Effector CD8-positive, alpha-beta T cell (primary cell): ENCODE data around the gene SPC24.
"Not testable (repeated sequence)": the region's sequence is repeated elsewhere in the genome, so short reads cannot be mapped to it uniquely, and the experiment has no call there.

ENCODE experiments used
- DNase-seq: peaks from one replicate; lab custom pipeline; 2025; lab: John Stamatoyannopoulos, UW

The SPC24 gene

DNA sequence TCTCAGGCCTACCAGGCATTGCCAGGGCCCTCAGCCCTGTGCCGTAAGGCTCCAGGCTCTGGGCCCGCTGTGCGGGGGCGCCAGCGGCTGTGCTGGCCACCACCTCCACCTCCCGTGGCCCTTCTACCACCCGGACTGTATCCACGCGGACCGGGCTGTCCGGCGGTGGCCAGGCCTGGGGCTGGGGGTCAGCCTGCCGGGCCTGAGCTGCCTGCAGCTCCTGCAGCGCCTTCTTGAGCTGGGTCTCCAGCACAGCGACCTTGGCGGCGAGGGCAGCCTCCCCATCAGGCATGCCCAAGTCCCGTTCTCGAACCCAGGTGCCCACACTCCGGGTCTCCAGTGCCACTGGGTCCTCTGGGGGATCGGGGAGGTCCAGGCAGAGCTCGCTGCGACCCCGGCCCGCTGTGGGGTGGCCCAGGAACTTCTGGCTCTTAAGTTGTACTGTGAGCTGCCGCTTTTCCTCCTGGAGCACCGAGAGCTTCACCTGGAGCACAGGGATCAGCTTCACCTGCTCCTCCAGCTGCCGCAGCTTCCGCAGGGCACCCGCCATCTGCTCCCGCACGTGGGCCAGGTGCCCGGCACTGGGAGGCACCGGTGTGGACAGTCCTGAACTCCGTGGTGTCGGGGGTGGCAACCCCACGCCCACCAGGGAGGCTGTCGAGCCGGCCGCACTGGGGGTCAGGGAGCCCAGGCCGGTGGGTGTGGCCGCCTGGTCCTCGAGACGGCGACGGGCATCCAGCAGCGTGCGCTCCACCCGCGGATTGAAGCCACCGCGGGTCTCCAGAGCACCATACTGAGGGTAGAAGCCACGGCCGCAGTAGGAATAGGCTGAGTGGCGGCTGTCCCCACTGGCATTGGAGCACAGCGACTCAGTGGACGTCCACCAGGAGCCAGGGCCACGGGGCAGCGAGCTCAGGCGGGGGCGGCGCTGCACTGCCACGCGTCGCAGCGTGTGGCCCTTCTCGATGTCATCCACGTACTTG is 37.7 kb upstream of the SPC24 start:
- DNase-seq: no peak

DNA sequence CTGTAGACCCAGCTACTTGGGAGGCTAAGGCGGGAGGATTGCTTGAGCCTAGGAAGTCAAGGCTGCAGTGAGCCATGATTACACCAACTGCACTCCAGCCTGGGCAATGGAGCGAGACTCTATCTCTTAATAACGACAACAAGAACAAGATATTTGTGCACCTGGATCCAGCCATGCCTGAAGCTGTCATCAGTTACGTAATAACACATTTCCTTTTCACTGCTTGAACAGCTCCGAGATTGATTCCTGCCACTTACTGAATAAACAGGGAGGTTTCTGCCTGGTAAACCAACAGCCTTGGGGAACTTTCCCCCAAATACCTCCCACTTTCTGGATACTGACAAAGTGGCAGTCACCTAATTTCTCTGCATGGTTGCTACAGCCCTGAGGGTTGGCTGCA is 36.4 kb upstream of the SPC24 start:
- DNase-seq: no peak

DNA sequence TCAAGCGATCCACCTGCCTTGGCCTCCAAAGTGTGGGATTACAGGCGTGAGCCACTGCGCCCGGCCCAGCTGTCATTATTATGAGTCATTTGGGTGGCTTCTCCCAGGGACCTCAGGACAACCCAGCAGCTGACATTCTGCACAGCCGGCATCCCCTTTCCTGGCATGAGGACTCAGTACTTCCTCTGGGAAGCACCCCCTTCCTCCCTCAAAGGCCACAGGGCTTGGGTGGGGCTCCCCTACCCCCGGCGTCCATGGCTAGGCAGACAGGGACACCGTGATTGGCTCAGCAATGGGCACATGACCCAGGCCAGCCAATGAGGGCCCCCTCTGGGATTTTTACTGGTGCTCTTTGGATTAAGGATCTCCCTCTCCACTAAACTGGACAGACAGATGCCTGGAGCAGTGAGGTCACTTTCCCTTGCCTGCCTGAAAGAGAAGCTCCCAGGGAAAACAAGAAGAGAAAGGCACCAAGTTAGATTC is 35.7 kb upstream of the SPC24 start:
- DNase-seq: no peak

DNA sequence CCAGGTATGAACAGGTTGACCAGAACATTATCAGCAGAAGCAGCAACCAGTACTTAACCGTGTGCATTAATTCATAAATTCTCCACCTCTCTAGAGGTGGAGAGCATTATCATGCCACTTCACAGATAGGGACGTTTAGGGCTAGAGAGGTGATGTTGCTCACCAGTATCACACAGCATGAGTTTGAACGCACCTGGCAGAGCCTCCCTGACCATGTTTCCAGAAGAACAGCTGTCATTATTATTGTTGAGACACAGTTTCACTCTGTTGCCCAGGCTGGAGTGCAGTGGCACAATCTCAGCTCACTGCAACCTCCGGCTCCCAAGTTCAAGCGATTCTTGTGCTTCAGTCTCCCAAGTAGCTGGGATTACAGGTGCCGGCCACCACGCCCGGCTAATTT is 34.9 kb upstream of the SPC24 start:
- DNase-seq: no peak

DNA sequence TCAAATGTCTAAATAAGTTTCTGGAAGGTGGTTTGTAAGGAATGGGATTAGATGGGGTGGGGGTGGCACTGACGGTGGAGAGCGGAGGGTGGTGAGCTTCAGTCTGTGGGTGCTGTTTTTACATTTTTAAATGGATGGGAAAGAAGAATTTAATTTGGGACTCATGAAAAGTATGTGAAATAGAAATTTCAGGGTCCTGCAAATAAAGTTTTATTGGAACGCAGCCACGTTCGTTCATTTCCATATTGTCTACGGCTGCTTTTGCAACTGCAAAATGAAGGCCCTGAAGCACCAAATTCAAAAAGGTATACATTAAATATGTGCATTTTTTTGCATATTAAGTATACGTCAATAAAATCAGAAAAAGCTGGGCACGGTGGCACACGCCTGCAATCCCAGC is 31.9 kb upstream of the SPC24 start:
- no peak for DNase-seq

DNA sequence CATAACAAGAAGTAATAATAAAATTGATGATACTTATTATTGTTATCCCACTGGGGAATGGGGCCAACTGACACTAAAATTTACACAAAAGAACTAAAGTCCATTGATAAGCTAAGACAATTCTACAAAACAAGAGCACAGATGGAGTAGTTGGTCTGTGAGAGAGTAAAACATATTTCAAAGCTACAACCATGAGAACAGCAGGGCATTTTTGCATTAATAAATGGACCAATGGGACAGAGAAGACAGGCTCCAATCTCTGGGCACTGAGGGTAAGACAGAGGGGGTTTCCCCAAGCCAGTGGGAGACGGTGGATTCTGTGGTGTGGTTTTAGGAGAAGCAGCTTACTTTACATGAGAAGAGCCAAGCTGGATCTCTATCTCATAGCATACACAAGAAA is 27.4 kb upstream of the SPC24 start:
- no peak for DNase-seq

DNA sequence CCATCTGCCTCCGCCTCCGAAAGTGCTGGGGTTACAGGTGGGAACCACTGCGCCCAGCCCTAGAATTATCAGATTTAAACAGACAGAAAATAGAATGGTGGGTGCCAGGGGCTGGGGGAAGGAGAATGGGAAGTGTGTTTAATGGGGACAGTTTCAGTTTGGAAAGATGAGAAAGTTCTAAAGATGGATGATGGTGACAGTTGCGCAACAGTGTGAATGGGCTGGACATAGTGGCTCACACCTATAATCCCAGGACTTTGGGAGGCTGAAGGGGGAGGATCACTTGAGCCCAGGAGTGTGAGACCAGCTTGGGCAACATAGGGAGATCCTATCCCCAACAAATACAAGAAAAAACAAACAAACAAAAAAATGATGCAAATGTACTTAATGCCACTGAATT is 25.9 kb upstream of the SPC24 start:
- no peak for DNase-seq

DNA sequence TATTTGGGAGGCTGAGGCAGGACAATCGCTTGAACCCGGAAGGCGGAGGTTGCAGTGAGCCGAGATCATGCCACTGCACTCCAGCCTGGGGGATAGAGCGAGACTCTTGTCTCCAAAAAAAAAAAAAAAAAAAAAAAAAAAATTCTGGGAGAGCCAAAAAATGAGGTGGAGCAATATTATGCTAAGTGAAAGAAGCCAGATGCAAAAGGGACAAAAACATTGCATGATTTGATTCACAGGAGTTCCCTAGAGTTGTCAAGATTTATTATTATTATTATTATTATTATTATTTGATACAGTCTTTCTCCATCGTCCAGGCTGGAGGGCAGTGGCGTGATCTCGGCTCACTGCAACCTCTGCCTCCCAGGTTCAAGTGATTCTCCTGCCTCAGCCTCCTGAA is 25.4 kb upstream of the SPC24 start:
- DNase-seq: not testable (repeated sequence)

DNA sequence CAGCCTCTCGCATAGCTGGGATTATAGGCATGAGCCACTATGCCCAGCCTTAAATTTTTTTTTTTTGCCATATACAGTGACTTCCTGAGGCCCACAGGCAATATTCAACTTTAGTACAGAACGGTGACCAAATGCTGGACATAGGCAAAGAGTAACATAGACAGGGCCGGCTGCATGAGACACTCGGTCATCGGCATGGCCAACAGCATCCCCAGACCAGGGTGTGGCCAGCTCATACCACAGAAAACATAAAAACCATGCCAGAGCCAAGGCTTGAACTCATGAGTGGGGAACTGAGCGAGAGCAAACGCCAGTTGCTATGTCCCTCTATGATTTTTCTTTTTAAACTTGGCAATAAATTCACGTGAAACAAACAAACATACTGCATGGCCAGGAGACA is 24.8 kb upstream of the SPC24 start:
- DNase-seq: no peak

DNA sequence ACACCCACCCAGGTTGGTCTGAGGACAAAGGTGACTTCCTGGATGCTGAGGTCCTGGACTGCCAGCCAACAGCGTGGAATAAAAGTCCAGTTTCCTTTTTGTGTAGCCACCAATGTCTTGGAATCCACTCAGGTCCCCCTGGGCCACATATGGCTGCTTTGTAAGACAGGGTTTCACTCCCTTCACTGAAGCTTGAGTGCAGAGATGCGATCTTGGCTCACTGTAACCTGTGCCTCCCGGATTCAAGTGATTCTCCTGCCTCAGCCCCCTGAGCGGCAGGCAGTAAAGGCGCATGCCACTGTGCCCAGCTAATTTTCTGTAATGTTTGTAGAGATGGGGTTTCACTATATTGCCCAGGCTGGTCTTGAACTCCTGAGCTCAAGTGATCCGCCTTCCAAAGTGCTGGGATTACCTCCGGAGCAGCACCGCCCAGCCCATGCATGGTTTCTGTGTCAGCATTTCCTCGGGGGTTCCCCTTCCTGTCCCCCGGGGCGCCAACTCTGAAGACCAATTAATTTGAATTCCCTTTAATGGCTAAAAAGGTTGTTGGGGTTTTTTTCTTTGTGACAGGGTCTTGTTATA is 24.2 kb upstream of the SPC24 start:
- DNase-seq: no peak

DNA sequence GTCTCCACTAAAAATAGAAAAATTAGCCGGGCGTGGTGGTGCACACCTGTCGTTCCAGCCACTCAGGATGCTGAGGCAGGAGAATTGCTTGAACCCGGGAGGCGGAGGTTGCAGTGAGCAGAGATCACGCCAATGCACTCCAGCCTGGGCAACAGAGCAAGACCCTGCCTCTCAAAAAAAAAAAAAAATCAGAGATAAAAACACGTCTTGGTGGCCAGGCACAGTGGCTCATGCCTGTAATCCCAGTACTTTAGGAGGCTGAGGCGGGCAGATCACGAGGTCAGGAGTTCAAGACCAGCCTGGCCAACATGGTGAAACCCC is 23.5 kb upstream of the SPC24 start:
- DNase-seq: not testable (repeated sequence)

DNA sequence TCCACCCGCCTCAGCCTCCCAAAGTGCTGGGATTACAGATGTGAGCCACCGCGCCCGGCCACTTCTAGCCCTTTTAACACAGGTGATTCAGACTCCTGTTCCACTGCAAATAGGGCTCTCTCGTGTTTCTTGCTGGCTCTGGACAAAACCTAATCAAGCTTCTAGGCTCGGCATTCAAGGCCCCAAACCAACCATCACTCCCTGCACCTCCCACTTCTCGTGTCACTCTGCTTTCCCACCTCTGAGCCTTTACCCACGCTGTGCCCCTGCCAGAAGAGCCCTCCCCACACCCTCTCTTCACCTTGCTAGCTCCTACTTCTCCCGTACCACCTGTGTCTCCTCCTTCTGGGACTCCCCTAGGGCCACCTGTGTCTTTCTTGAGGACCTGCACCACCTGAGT is 22.0 kb upstream of the SPC24 start:
- DNase-seq: no peak

DNA sequence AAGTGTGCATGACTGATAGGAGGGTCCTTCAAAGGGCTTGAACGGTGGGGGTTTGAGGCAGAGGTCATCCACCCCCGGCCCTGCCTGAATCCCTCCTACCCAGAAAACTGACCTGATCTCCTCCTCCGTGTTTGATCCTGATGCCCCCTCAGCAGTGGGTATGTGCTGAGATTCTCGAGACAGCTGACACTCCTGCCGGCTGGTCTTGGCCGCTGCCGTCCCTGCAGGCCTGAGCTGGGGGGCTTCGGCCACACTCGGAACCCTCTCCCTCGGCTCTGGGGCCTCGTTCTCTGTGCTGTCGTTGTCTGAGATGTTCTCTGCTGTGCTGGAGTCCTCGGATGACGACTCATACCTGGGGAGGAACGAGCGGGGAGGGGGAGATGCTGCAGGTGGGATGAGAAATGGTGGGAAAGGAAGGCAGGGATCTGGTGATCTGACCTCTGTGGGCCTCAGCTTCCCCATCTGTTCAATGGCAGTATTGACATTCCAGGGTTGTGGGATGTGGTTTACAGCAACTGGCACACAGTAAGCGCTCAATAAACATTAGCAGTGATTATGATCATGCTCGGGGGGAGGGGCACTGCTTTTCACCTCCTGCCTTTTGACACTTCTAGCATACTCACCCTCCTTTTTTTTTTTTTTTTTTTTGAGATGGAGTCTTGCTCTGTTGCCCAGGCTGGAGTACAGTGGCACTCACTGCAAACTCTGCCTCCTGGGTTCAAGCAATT is 21.0 kb upstream of the SPC24 start:
- DNase-seq: no peak

DNA sequence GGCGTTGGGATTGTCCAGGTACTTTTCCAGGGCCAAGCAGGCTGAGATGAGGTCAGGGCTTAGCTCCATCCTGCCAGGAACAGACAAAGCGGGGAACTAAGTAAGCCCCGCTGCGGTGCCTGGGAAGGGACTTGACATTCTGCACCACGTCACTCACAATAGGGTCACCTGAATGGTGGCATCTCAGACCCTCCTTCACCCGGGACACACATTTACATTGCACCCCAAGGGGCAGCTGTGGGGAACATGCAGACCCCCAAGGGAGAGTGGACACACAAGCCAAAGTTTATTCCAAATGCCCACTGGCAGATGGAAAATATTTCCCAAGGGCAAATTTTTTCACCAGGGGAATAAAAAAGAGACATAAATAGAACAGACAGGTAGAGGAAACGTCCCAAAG is 20.3 kb upstream of the SPC24 start:
- no peak for DNase-seq

DNA sequence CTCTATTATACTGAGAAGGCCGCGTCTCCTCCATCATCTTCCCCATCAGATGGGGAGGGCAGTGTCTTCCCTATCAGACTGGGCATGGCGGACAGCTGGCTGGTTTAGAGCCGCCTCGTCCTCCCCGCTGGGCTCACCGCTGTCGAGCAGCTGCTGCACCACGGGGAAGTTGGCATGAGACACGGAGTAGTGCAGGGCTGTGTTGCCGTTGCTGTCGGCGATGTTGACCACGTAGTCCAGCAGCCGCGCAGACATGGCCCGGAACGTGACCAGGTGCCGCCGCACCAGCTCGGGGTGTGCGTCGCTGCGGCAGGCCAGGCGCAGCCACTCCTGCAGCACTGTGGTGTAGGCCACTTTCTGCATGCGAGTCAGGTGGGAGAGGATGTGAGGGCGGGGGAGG is 18.8 kb upstream of the SPC24 start:
- DNase-seq: no peak

DNA sequence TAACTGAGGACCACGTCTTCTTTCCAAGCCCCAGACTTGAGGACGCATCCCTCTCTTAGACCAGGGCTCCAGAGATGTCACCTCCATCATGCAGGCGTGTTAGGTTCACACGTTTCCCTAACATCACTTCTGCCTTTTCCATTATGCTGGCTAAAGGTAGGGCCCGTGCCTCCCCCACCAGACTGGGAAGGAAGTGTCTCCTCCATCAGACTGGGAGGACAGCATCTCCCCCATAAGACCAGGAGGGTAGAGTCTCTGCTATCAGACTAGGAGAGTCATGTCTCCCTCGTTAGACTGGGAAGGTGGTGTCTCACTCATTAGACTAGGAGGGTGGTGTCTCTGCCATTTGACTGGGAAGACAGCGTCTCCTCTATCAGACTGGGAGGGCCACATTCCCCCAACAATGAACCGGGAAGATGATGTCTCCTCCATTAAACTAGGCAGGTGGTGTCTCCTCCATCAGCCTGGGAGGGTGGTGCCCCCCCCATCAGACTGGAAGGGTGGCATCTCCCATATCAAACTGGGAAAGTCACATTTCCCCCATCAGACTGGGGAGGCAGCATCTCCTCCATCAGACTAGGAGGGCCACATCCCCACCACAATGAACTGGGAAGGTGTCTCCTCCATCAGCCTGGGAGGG is 18.1 kb upstream of the SPC24 start:
- no peak for DNase-seq

DNA sequence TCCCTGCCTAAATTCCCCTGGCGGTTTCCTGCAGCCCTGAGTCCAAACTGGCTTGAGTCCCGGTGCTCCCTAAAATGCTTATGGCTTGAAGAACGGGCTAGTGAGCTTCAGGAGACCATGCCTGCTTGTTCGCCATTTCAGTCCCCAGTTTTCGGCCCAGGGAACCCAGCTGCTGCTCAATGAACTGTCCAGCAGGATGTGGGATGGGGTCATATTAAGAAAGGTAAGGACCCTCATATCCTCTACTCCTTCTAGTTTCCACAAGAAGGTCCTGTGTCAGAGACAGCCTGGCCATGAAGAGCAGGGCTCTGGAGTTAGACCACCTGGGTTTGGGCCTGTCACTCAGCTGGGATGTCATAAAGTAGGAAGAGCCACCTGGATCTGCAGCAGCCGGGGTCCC is 17.0 kb upstream of the SPC24 start:
- no peak for DNase-seq

DNA sequence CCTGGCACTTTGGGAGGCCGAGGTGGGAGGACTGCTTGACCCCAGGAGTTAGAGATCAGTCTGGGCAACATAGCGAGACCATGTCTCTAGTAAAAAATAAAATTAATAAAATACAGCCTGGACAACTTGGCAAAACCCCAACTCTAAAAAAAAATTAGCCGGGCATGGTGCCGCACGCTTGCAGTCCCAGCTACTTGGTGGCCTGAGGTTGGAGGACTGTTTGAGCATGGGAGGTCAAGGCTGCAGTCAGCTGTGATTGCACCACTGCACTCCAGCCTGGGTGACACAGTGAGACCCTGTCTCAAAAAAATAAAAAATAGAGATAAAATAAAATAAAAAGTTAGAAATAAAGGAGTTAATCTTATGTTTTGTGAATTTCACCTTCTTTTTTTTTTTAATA is 15.6 kb upstream of the SPC24 start:
- no peak for DNase-seq

DNA sequence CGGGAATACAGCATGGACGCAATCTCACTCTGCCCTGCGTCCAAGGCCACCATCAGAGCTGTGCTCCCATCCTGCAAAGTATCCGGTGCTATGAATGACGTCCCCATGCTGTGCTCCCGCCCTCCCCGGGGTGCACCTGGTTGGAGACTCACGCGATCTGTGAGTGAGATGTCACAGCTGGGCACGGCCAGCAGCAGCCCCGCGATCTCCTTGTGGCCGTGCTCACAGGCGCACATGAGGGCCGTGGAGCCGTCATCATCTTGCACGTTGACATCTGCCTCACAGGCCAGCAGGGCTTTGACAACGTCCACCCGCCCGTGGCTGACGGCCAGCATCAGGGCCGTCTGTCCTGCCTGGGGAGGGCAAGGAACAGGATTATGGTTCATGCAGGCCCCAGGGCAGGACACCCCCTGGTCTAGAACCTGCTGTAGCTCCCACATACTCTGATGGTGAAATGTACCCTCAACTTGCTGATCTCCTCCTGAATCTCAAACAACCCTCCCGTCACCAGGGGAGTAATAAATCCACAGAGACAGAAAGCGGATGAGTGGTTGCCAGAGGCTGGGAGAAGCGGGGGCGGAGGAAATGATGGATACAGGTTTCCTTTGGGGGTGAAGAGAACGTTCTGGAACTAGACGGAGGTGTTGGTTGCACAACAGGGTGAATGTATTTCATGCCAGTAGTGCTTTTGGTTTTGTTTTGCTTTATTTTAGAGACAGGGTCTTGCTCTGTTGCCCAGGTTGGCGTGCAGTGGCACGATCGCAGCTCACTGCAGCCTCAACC is 14.5 kb upstream of the SPC24 start:
- DNase-seq: no peak

DNA sequence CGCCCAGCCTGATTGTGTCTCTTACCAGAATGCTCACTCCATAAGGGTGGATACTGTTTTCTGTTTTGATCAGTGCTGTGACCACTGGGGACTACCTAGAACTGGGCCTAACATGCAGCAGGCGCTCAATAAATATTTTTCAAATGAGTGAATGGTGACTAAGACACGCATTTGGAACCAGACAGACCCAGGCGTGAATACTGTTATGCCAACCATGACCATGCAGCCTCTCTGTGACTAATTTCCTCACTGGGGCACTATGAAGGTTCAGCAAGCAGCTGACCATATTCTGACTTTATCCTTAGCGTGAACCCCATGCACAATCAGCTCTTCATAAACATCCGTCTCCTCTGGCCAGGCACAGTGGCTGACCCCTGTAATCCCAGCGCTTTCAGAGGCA is 13.0 kb upstream of the SPC24 start:
- no peak for DNase-seq

DNA sequence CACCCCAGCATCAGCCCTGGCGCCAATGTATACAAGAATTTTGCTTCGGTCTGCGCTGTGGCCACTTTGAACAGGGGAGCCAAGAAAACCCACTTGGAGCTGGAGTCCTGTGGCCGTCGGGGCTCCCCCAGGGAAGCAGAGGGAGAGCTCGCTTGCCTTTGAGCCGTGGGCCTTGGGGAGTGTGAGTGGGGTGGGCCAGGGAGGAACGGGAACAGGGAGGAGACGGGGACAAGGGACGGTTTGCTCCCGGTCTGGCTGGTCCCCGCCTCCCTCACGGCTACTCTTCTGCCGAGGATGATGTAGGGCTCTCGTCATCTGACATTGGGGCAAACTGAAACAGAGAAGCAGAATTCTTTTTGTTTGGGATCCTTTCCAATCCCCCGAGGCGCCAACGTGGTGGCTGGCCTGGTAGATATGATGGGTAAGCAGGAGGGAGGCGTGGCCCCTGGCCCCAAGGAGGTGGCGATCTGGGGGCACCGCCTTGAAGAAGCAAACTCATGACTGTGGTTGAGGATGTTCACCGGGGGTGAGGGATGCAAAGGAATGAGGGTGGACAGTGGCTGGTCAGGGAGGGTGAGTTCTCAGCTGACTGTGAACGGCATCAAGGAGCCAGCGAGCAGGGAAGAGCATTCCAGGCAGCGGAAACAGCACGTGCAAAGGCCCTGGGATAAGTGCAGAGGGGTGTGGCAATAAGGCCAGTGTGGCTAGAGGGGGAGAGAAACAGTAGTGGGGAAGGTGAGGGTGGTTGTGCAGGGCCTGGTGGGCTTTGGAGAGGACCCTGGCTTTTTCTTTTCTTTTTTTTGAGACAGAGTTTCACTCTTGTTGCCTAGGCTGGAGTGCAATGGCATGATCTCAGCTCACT is 10.9 kb upstream of the SPC24 start:
- no peak for DNase-seq
